Mammary epithelial cell (primary cell): Measurements from ENCODE around the gene SHC2.

Experiments
- EZH2 ChIP-seq: IDR thresholded peaks from 2 replicates; pipeline ENCODE4 v1.6.1; 2012; ENCODE audit warnings: low read length, inconsistent platforms, borderline replicate concordance
- TF ChIP-seq, protein P1 (sequence below), 2 donors: IDR thresholded peaks in 1 of 2; conservative IDR thresholded peaks in 1 of 2; 2 replicates each; pipeline ENCODE4 v1.5.1; 2011 to 2012; ENCODE audit warnings: inconsistent platforms in 2 of 2, low read length in 2 of 2, mild to moderate bottlenecking in 2 of 2, control low read depth in 1 of 2, low read depth in 1 of 2; ENCODE audit not compliant: insufficient read depth in 1 of 2; ENCODE audit errors: extremely low read depth in 1 of 2

DNA sequence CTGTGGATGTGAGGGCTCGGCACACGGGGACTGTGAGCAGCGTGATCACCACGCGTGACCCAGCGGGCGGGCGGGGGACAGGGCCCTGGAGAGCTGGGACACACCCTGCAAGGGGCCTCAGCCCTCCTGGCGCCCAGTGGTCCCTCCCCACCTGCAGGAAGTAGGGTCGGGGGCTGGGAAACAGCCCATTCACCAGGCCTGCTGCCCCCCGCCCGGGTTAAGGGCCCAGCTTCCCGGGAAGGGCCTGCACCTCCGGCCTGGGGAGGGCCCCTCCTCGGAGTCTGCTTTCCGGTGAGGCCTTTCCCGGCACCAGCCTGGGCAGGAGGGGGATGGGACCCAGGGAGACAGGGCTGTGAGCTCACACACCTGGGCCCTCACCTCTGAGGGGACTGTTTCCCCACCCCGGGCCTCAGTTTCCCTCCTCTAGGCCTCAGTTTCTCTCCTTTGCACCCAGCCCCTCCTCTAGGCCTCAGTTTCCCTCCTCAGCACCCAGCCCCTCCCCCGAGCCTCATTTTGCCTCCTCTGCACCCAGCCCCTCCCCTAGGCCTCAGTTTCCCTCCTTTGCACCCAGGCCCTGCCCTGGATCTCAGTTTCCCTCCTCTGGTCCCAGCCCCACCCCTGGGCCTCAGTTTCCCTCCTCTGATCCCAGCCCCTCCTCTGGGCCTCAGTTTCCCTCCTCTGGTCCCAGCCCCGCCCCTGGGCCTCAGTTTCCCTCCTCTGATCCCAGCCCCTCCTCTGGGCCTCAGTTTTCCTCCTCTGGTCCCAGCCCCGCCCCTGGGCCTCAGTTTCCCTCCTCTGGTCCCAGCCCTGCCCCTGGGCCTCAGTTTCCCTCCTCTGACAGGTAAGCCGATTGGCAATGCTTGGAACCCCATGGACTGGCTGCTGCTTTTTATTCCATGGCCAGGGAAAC, 33.6 kb upstream of the SHC2 start:
- TF ChIP-seq, protein P1, sequence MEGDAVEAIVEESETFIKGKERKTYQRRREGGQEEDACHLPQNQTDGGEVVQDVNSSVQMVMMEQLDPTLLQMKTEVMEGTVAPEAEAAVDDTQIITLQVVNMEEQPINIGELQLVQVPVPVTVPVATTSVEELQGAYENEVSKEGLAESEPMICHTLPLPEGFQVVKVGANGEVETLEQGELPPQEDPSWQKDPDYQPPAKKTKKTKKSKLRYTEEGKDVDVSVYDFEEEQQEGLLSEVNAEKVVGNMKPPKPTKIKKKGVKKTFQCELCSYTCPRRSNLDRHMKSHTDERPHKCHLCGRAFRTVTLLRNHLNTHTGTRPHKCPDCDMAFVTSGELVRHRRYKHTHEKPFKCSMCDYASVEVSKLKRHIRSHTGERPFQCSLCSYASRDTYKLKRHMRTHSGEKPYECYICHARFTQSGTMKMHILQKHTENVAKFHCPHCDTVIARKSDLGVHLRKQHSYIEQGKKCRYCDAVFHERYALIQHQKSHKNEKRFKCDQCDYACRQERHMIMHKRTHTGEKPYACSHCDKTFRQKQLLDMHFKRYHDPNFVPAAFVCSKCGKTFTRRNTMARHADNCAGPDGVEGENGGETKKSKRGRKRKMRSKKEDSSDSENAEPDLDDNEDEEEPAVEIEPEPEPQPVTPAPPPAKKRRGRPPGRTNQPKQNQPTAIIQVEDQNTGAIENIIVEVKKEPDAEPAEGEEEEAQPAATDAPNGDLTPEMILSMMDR (conservative IDR thresholded peaks at IDR 0.05 in 1 of 2, IDR thresholded peaks at IDR 0.05 in 1 of 2; ENCODE audit: extremely low read depth in 1 of 2, insufficient read depth in 1 of 2, low read depth in 1 of 2, low read length in 2 of 2) = no peak
- no peak for TF ChIP-seq EZH2
